ENCODE results near the gene SRRM4. TPM values are rescaled to one million over a fixed set of nuclear protein-coding genes. Genes with fewer than 3 reads are reported as not detected.

The SRRM4 gene
- total RNA-seq, 1 experiment from 2014 or later: not detected

DNA sequence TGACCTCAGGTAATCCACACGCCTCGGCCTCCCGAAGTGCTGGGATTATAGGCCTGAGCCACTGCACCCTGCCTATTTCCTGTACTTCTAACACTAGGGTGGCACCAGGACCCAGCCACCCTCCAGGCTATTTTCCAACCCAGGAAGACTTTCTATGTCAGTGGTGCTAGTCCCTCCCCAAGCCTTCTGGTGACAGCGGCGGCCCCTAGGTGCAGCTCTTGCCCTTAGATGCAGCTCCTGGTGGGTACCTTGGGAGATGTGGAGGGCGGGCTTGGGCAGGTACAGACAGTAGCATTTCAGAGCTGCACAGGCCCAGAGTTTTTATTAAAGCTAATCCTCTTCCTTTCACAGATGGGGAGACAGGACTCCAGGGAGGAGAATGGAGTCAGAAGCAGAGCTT is 62.8 kb downstream of the SRRM4 start:
- BruUV-seq (replicated peaks): no TSS peak
- no peak for DNase-seq (ENCODE audit: unreplicated experiment)

DNA sequence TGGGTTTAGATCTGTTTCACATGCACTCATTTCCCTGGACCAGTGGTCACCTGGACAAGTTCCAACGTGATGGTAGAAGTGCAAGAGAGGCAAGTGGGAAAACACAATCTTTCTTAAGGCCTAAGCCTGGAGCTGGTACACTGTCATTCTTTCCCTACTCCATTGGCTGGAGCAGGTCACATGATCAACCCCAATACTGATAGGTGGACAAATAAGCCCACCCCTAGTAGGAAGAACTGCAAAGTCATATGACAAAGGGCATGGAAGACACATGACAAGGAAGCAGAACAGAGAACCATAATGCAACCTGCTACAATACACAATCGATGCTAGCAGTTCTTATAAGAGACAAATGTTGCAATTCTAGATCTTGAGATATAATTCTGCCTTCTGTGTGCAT is 66.3 kb downstream of the SRRM4 start:
- TF ChIP-seq, protein P1, sequence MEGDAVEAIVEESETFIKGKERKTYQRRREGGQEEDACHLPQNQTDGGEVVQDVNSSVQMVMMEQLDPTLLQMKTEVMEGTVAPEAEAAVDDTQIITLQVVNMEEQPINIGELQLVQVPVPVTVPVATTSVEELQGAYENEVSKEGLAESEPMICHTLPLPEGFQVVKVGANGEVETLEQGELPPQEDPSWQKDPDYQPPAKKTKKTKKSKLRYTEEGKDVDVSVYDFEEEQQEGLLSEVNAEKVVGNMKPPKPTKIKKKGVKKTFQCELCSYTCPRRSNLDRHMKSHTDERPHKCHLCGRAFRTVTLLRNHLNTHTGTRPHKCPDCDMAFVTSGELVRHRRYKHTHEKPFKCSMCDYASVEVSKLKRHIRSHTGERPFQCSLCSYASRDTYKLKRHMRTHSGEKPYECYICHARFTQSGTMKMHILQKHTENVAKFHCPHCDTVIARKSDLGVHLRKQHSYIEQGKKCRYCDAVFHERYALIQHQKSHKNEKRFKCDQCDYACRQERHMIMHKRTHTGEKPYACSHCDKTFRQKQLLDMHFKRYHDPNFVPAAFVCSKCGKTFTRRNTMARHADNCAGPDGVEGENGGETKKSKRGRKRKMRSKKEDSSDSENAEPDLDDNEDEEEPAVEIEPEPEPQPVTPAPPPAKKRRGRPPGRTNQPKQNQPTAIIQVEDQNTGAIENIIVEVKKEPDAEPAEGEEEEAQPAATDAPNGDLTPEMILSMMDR (IDR thresholded peaks at IDR 0.05; ENCODE audit: unreplicated experiment): no peak
- Mint-ChIP-seq H3K27me3 (ENCODE audit: insufficient read depth, unreplicated experiment) (no peaks in the 10 kb centered on the region), H3K4me3 (ENCODE audit: unreplicated experiment) (no peak overlapping the region), H3K27ac (ENCODE audit: low read depth, unreplicated experiment) (no peak overlapping the region), H3K36me3 (ENCODE audit: insufficient read depth, unreplicated experiment) (no peaks in the 10 kb centered on the region), H3K9me3 (ENCODE audit: unreplicated experiment) (peaks cover 14% of the 10 kb centered on the region), H3K4me1 (ENCODE audit: insufficient read depth, unreplicated experiment) (no peaks in the 10 kb centered on the region)
- intact Hi-C loops (cut with micrococcal nuclease): no loop called here
- no TSS peak for BruUV-seq (replicated peaks)
- ChIA-PET POLR2A (no interaction called here), CTCF (interaction anchor here (0.7 to 0.8 kb wide), 2 partner anchors 15 to 140 kb away, joined by 3 read pairs; no protein-coding TSS in a partner anchor)
- DNase-seq (ENCODE audit: unreplicated experiment): no peak

More for the DNA sequence above, 62.8 kb downstream of the SRRM4 start:
- no peaks in the 10 kb centered on the region for H3K36me3 Mint-ChIP-seq (ENCODE audit: insufficient read depth, unreplicated experiment)
- intact Hi-C loops (cut with micrococcal nuclease): no loop called here
- no peak overlapping the region for H3K27ac Mint-ChIP-seq (ENCODE audit: low read depth, unreplicated experiment)
- ChIA-PET CTCF (interaction anchor here (0.6 kb wide), 1 partner anchor 480 kb away, joined by 3 read pairs; no protein-coding TSS in a partner anchor), POLR2A (no interaction called here)
- H3K9me3 Mint-ChIP-seq (ENCODE audit: unreplicated experiment): peaks cover 15% of the 10 kb centered on the region
- TF ChIP-seq, protein P1 (IDR thresholded peaks at IDR 0.05; ENCODE audit: unreplicated experiment): no peak
- H3K27me3 Mint-ChIP-seq (ENCODE audit: insufficient read depth, unreplicated experiment): no peaks in the 10 kb centered on the region
- no peaks in the 10 kb centered on the region for H3K4me1 Mint-ChIP-seq (ENCODE audit: insufficient read depth, unreplicated experiment)
- no peak overlapping the region for H3K4me3 Mint-ChIP-seq (ENCODE audit: unreplicated experiment)

DNA sequence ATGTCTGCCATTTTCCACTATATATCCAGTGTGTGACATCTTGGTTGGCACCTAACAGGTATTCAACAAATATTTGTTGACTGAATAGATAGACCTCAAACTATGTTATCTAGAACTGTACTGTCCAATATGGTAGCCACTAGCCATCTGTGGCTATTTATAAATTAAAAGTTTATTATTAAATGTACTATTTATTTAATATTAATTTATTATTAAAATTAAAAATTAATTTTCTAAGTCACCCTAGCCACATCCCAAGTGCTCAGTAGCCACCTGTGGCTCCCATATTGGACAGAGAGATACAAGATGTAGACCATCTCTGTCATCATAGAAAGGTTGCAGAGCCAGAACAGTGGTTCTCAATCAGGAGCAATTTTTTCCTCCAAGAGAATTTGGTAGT is 69.3 kb downstream of the SRRM4 start:
- no peaks in the 10 kb centered on the region for H3K36me3 Mint-ChIP-seq (ENCODE audit: insufficient read depth, unreplicated experiment)
- no peak overlapping the region for H3K27ac Mint-ChIP-seq (ENCODE audit: low read depth, unreplicated experiment)
- intact Hi-C loops (cut with micrococcal nuclease): no loop called here
- H3K4me1 Mint-ChIP-seq (ENCODE audit: insufficient read depth, unreplicated experiment): no peaks in the 10 kb centered on the region
- POLR2A ChIA-PET: no interaction called here
- DNase-seq (ENCODE audit: unreplicated experiment): no peak
- peaks cover 20% of the 10 kb centered on the region for H3K9me3 Mint-ChIP-seq (ENCODE audit: unreplicated experiment)
- CTCF ChIA-PET: no interaction called here
- BruUV-seq (replicated peaks): no TSS peak
- H3K4me3 Mint-ChIP-seq (ENCODE audit: unreplicated experiment): no peak overlapping the region
- no peaks in the 10 kb centered on the region for H3K27me3 Mint-ChIP-seq (ENCODE audit: insufficient read depth, unreplicated experiment)
- TF ChIP-seq, protein P1 (IDR thresholded peaks at IDR 0.05; ENCODE audit: unreplicated experiment): no peak

DNA sequence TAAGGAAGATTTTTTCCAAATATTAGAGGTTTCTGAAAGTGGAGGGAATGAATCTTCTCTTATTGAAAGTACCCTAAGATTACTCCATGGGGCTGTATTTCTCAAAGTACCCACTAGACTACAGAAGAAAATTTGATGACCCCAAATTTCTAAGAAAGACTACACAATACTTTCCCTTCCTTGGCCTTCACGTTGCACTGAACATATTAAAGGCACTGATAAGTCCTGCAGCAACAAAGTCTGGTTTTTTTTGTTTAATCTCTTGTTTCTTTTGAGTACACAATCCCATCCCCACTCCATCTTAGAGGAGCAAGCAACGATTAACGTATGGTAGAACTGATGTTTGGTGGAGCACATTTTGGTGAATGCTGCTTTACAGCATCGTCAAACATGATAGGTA is 70.1 kb downstream of the SRRM4 start:
- POLR2A ChIA-PET: no interaction called here
- no peaks in the 10 kb centered on the region for H3K4me1 Mint-ChIP-seq (ENCODE audit: insufficient read depth, unreplicated experiment)
- TF ChIP-seq, protein P1 (IDR thresholded peaks at IDR 0.05; ENCODE audit: unreplicated experiment): no peak
- H3K9me3 Mint-ChIP-seq (ENCODE audit: unreplicated experiment): peaks cover 29% of the 10 kb centered on the region
- no TSS peak for BruUV-seq (replicated peaks)
- H3K27me3 Mint-ChIP-seq (ENCODE audit: insufficient read depth, unreplicated experiment): no peaks in the 10 kb centered on the region
- no peak overlapping the region for H3K27ac Mint-ChIP-seq (ENCODE audit: low read depth, unreplicated experiment)
- no peak overlapping the region for H3K4me3 Mint-ChIP-seq (ENCODE audit: unreplicated experiment)
- CTCF ChIA-PET: no interaction called here
- H3K36me3 Mint-ChIP-seq (ENCODE audit: insufficient read depth, unreplicated experiment): no peaks in the 10 kb centered on the region
- intact Hi-C loops (cut with micrococcal nuclease): no loop called here
- no peak for DNase-seq (ENCODE audit: unreplicated experiment)
